GM19395 (cell line): ENCODE results near the gene UTF1.

Experiments
- ATAC-seq: cut with Tn5 transposase; IDR thresholded peaks from one replicate; pipeline ENCODE4 v1.9.1; 2021; ENCODE audit warnings: mild to moderate bottlenecking, moderate library complexity; ENCODE audit not compliant: unreplicated experiment

Gene UTF1

GRCh38 chr10:133243593-133243992 is 13.6 kb downstream of the UTF1 start:
- ATAC-seq = no peak

- ATAC-seq = no peak
Measured at GRCh38 chr10:133245439-133246235, 15.6 kb downstream of the UTF1 start.

- ATAC-seq = no peak
Measured at GRCh38 chr10:133246236-133246626, 16.2 kb downstream of the UTF1 start.

GRCh38 chr10:133247681-133248333 is 17.8 kb downstream of the UTF1 start:
- no peak for ATAC-seq

GRCh38 chr10:133248334-133248715 is 18.3 kb downstream of the UTF1 start:
- no peak for ATAC-seq

GRCh38 chr10:133249094-133249780 is 19.2 kb downstream of the UTF1 start:
- no peak for ATAC-seq

- no peak for ATAC-seq
Measured at GRCh38 chr10:133249975-133250754, 20.1 kb downstream of the UTF1 start.

- ATAC-seq = no peak
Measured at GRCh38 chr10:133251388-133252222, 21.6 kb downstream of the UTF1 start.

GRCh38 chr10:133252223-133252552 is 22.2 kb downstream of the UTF1 start:
- ATAC-seq = no peak

- ATAC-seq = no peak
Measured at GRCh38 chr10:133253361-133253955, 23.4 kb downstream of the UTF1 start.

GRCh38 chr10:133254421-133255120 is 24.6 kb downstream of the UTF1 start:
- ATAC-seq = no peak

- no peak for ATAC-seq
Measured at GRCh38 chr10:133255323-133255722, 25.3 kb downstream of the UTF1 start.

- no peak for ATAC-seq
Measured at GRCh38 chr10:133257489-133258065, 27.6 kb downstream of the UTF1 start.

- no peak for ATAC-seq
Measured at GRCh38 chr10:133258066-133258817, 28.2 kb downstream of the UTF1 start.

GRCh38 chr10:133258818-133259601 is 29.0 kb downstream of the UTF1 start:
- ATAC-seq = no peak

GRCh38 chr10:133259602-133259989 is 29.6 kb downstream of the UTF1 start:
- no peak for ATAC-seq

- peak; percentile 47 for ATAC-seq
Measured at GRCh38 chr10:133260895-133261725, 31.1 kb downstream of the UTF1 start.
